Activated naive CD8-positive, alpha-beta T cell (primary cell): ENCODE results near the gene RING1.
A peak's percentile ranks its signal among the peaks of the same experiment; 100 is the strongest.

Source experiments
- H3K27ac Mint-ChIP-seq: one replicate; pipeline ENCODE4 v1.8.0; 2021; ENCODE audit warnings: mixed read lengths
- H3K27me3 Mint-ChIP-seq: one replicate; pipeline ENCODE4 v1.8.0; 2021; ENCODE audit warnings: mixed read lengths
- H3K36me3 Mint-ChIP-seq: one replicate; pipeline ENCODE4 v1.8.0; 2021; ENCODE audit warnings: mixed read lengths
- H3K4me1 Mint-ChIP-seq: one replicate; pipeline ENCODE4 v1.8.0; 2021; ENCODE audit warnings: low read depth, mixed read lengths
- H3K4me3 Mint-ChIP-seq: one replicate; pipeline ENCODE4 v1.8.0; 2021; ENCODE audit warnings: mild to moderate bottlenecking, mixed read lengths
- H3K9me3 Mint-ChIP-seq: one replicate; pipeline ENCODE4 v1.8.0; 2021; ENCODE audit warnings: low read depth, mixed read lengths

RING1 gene

GRCh38 chr6:33195304-33196165, 12.8 kb upstream of the RING1 start:
- H3K4me3 Mint-ChIP-seq, result no peak overlapping the region
- peak overlapping the region; percentile 79 for H3K27ac Mint-ChIP-seq

GRCh38 chr6:33197431-33198048, 10.8 kb upstream of the RING1 start:
- H3K4me3 Mint-ChIP-seq, result peak overlapping the region; percentile 71
- no peaks in the 10 kb centered on the region for H3K27me3 Mint-ChIP-seq
- H3K27ac Mint-ChIP-seq, result peak overlapping the region; percentile 69
- H3K36me3 Mint-ChIP-seq, result peaks cover 5% of the 10 kb centered on the region
- H3K9me3 Mint-ChIP-seq, result no peaks in the 10 kb centered on the region
- peaks cover 56% of the 10 kb centered on the region for H3K4me1 Mint-ChIP-seq

More at GRCh38 chr6:33195304-33196165, 12.8 kb upstream of the RING1 start:
- Mint-ChIP-seq H3K36me3 (peaks cover 2% of the 10 kb centered on the region), H3K9me3 (no peaks in the 10 kb centered on the region), H3K4me1 (peaks cover 46% of the 10 kb centered on the region), H3K27me3 (peaks cover 3% of the 10 kb centered on the region)

GRCh38 chr6:33198159-33198852, 10.0 kb upstream of the RING1 start:
- Mint-ChIP-seq H3K36me3 (peaks cover 7% of the 10 kb centered on the region), H3K4me3 (peak overlapping the region; percentile 99)

GRCh38 chr6:33198853-33199436, 9.4 kb upstream of the RING1 start:
- H3K27ac Mint-ChIP-seq, result peak overlapping the region; percentile 93
- H3K4me1 Mint-ChIP-seq, result peaks cover 61% of the 10 kb centered on the region
- no peaks in the 10 kb centered on the region for H3K27me3 Mint-ChIP-seq
- no peaks in the 10 kb centered on the region for H3K9me3 Mint-ChIP-seq
- H3K36me3 Mint-ChIP-seq, result peaks cover 7% of the 10 kb centered on the region
- peak overlapping the region; percentile 99 for H3K4me3 Mint-ChIP-seq

More at GRCh38 chr6:33198159-33198852, 10.0 kb upstream of the RING1 start:
- H3K4me1 Mint-ChIP-seq, result peaks cover 60% of the 10 kb centered on the region
- H3K27me3 Mint-ChIP-seq, result no peaks in the 10 kb centered on the region
- no peaks in the 10 kb centered on the region for H3K9me3 Mint-ChIP-seq
- H3K27ac Mint-ChIP-seq, result peak overlapping the region; percentile 79

- peak overlapping the region; percentile 93 for H3K27ac Mint-ChIP-seq
- H3K27me3 Mint-ChIP-seq, result no peaks in the 10 kb centered on the region
- H3K4me3 Mint-ChIP-seq, result peak overlapping the region; percentile 99
- no peaks in the 10 kb centered on the region for H3K9me3 Mint-ChIP-seq
- H3K36me3 Mint-ChIP-seq, result peaks cover 9% of the 10 kb centered on the region
- H3K4me1 Mint-ChIP-seq, result peaks cover 64% of the 10 kb centered on the region
Measured at GRCh38 chr6:33199687-33200218, 8.5 kb upstream of the RING1 start.

GRCh38 chr6:33200219-33201146, 7.8 kb upstream of the RING1 start, which contains the start of the genes RXRB and SLC39A7:
Gene RXRB, minus strand, starts transcription at chr6:33200665. Its CDS starts 189 bp downstream, at chr6:33200476.
Gene SLC39A7, plus strand, starts transcription at chr6:33200867. Its CDS starts 379 bp downstream, at chr6:33201246.
- Mint-ChIP-seq H3K36me3 (peaks cover 8% of the 10 kb centered on the region), H3K27me3 (no peaks in the 10 kb centered on the region), H3K4me1 (peaks cover 68% of the 10 kb centered on the region), H3K27ac (peak within 1 kb of the TSS; percentile 100), H3K4me3 (peak within 1 kb of the TSS; percentile 99), H3K9me3 (no peaks in the 10 kb centered on the region)

GRCh38 chr6:33201147-33201545, 7.2 kb upstream of the RING1 start:
- peak overlapping the region; percentile 99 for H3K4me3 Mint-ChIP-seq

GRCh38 chr6:33201935-33202334, 6.4 kb upstream of the RING1 start:
- Mint-ChIP-seq H3K27me3 (no peaks in the 10 kb centered on the region), H3K4me3 (peak overlapping the region; percentile 99), H3K9me3 (no peaks in the 10 kb centered on the region), H3K4me1 (peaks cover 74% of the 10 kb centered on the region), H3K36me3 (peaks cover 8% of the 10 kb centered on the region), H3K27ac (peak overlapping the region; percentile 100)

More at GRCh38 chr6:33201147-33201545, 7.2 kb upstream of the RING1 start:
- Mint-ChIP-seq H3K4me1 (peaks cover 72% of the 10 kb centered on the region), H3K27ac (peak overlapping the region; percentile 100), H3K9me3 (no peaks in the 10 kb centered on the region), H3K27me3 (no peaks in the 10 kb centered on the region), H3K36me3 (peaks cover 8% of the 10 kb centered on the region)

GRCh38 chr6:33202799-33203198, 5.5 kb upstream of the RING1 start:
- H3K27me3 Mint-ChIP-seq, result no peaks in the 10 kb centered on the region
- peaks cover 8% of the 10 kb centered on the region for H3K36me3 Mint-ChIP-seq
- peaks cover 66% of the 10 kb centered on the region for H3K4me1 Mint-ChIP-seq
- H3K9me3 Mint-ChIP-seq, result no peaks in the 10 kb centered on the region
- peak overlapping the region; percentile 99 for H3K4me3 Mint-ChIP-seq
- H3K27ac Mint-ChIP-seq, result peak overlapping the region; percentile 100

GRCh38 chr6:33203443-33204164, 4.7 kb upstream of the RING1 start:
- H3K9me3 Mint-ChIP-seq, result no peaks in the 10 kb centered on the region
- H3K4me3 Mint-ChIP-seq, result peak overlapping the region; percentile 99
- no peaks in the 10 kb centered on the region for H3K27me3 Mint-ChIP-seq
- H3K4me1 Mint-ChIP-seq, result peaks cover 58% of the 10 kb centered on the region
- peak overlapping the region; percentile 41 for H3K27ac Mint-ChIP-seq
- peaks cover 8% of the 10 kb centered on the region for H3K36me3 Mint-ChIP-seq

- H3K27ac Mint-ChIP-seq, result peak overlapping the region; percentile 81
- peak overlapping the region; percentile 99 for H3K4me3 Mint-ChIP-seq
- H3K4me1 Mint-ChIP-seq, result peaks cover 59% of the 10 kb centered on the region
- peaks cover 8% of the 10 kb centered on the region for H3K36me3 Mint-ChIP-seq
- no peaks in the 10 kb centered on the region for H3K9me3 Mint-ChIP-seq
- H3K27me3 Mint-ChIP-seq, result no peaks in the 10 kb centered on the region
Measured at GRCh38 chr6:33204165-33204414, 4.2 kb upstream of the RING1 start.

GRCh38 chr6:33204415-33205190, 3.7 kb upstream of the RING1 start, which contains the start of gene HSD17B8:
Gene HSD17B8, plus strand, starts transcription at chr6:33204655. Its CDS starts 14 bp downstream, at chr6:33204669.
- H3K27ac Mint-ChIP-seq, result peak within 1 kb of the TSS; percentile 97
- H3K36me3 Mint-ChIP-seq, result peaks cover 8% of the 10 kb centered on the region
- H3K9me3 Mint-ChIP-seq, result no peaks in the 10 kb centered on the region
- peak within 1 kb of the TSS; percentile 99 for H3K4me3 Mint-ChIP-seq
- H3K4me1 Mint-ChIP-seq, result peaks cover 59% of the 10 kb centered on the region
- no peaks in the 10 kb centered on the region for H3K27me3 Mint-ChIP-seq
